ENCODE data around the gene MAPK11.

- no peak for TF ChIP-seq CTCF (IDR thresholded peaks at IDR 0.05)
- no peak for TF ChIP-seq POLR2A (IDR thresholded peaks at IDR 0.05)
Measured at GRCh38 chr22:50255099-50255498, 15.1 kb downstream of the MAPK11 start.

Measured in right lobe of liver (tissue), 4 donors.